ENCODE data around the gene ZNF783.
"Not testable (repeated sequence)": the region's sequence is repeated elsewhere in the genome, so short reads cannot be mapped to it uniquely, and the experiment has no call there.

ZNF783 gene

DNA sequence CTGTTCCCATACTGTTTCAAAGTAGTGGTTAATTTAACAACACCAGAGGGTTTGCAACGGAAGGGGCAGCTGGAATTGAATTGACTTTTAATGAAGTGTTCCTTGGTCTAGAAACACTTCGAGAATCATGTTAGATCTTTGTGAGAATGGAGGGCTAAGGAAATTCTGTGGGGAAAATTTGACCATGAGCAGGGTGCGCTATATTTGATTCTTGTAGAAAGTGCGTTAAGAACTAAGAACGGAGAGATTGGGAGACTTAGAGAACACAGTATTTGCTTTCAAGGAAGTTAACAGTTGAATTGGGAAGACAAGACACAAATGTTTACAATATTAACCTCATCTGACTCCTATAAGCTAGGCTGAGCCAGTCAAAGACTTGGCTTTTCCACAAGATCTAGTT is 21.4 kb upstream of the ZNF783 start:
- no peak for DNase-seq (ENCODE audit: low spot score)

DNA sequence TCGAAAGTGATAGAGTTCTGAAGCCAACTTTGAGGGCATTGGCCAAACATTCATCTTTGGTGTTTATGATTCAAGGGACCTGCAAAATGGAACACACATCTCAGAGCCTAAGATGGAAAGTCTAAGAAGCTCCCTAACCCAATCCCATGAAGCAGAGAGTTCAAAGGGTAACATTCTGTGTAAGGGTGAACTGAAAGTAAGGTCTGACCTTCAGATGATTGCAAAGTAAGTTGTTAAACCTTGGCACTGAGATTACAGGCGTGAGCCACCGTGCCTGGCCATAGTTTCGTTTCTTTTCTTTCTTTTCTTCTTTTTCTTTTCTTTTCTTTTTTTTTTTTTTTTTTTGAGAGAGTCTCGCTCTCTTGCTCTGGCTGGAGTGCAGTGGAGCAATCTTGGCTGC is 20.3 kb upstream of the ZNF783 start:
- no peak for DNase-seq (ENCODE audit: low spot score)

GRCh38 chr7:149245244-149245643 is 16.8 kb upstream of the ZNF783 start:
- DNase-seq (ENCODE audit: low spot score) = no peak

GRCh38 chr7:149245744-149246143 is 16.3 kb upstream of the ZNF783 start:
- DNase-seq (ENCODE audit: low spot score) = no peak

DNA sequence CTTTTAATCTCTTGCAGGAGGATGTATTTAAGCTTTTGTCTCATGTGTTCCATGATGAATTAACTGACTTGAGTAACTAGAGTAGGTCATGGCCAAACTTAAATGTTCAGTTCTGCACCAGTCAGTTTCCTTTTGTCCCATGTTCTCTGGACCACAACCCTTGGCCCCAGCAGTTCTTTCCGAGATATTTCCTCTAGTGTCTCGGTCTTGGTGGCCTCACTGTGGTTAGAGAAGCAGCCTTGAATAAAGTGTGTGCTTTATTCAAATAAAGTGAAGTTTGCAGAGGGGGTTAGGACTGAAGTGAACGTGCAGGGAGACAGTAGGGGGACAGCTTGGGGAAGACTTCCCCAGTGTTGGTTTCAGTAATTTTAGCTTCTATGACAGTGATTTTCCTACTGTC is 13.2 kb upstream of the ZNF783 start:
- no peak for DNase-seq (ENCODE audit: low spot score)

DNA sequence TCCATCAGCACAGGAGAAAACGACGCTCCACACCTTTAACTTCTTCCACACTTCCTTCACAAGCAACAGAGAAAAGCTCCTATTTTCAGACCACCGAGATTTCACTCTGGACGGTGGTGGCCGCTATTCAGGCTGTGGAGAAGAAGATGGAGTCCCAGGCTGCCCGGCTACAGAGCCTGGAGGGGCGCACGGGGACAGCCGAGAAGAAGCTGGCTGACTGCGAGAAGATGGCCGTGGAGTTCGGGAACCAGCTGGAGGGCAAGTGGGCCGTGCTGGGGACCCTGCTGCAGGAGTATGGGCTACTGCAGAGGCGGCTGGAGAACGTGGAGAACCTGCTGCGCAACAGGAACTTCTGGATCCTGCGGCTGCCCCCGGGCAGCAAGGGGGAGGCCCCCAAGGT is 11.8 kb upstream of the ZNF783 start:
- DNase-seq (ENCODE audit: low spot score) = not testable (repeated sequence)

GRCh38 chr7:149251518-149251917 is 10.5 kb upstream of the ZNF783 start:
- DNase-seq (ENCODE audit: low spot score) = not testable (repeated sequence)

DNA sequence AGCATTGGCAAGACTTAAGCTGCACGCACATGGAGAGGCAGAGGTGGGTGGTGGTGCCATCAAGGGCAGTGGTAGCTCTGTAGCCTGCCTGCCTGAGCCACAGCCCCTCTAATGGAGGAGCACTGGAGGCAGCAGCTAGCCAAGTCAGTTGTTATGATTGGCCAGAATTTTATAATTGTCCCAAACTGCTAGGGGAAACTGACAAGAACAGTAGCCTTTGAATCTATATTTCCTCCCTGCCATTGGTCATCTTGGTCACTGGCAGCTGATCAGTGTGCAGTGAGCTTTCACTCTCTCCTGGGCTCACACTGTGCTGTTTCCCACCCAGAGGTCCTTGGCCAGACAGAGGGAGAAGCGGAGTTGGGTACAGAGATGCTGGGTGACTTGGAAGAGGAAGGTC is 9.6 kb upstream of the ZNF783 start:
- DNase-seq (ENCODE audit: low spot score) = no peak

DNA sequence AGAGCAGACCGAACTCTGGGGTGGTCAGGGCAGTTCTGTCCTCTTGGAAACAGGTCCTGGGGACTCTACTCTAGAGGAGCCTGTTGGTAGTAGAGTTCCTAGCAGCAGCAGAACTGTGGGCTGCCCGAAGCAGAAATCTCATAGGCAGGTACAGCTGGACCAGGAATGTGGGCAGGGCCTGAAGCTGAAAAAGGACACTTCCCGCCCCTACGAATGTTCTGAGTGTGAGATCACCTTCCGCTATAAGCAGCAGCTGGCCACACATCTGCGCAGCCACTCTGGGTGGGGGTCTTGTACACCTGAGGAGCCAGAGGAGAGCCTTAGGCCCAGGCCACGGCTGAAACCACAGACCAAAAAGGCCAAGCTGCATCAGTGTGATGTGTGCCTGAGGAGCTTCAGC is 8.3 kb upstream of the ZNF783 start:
- no peak for DNase-seq (ENCODE audit: low spot score)

GRCh38 chr7:149254181-149254858 is 7.7 kb upstream of the ZNF783 start:
- DNase-seq (ENCODE audit: low spot score) = no peak

GRCh38 chr7:149255174-149255573 is 6.8 kb upstream of the ZNF783 start:
- no peak for DNase-seq (ENCODE audit: low spot score)

- no peak for DNase-seq (ENCODE audit: low spot score)
These were observed 5.4 kb upstream of the ZNF783 start for GRCh38 chr7:149256568-149256967.

DNA sequence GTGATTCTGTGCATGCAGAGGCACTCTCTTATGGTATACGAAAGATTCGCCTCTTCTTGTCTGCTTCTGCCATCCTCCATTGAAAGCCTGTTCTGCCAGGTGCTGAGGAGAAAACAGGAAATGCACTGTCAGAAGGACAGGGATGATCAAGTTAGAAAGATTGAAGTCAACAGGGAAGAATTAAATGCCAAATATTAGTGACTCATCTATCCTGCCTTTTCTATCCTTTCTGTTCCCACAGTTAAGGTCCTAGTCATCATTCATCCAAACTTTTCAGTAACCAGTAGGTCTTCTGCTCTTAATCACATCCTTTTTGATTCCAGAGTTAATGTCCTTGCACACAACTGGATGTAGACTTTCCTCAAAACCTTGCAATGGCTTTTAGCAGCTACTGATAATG is 4.8 kb upstream of the ZNF783 start:
- DNase-seq (ENCODE audit: low spot score) = no peak

- no peak for DNase-seq (ENCODE audit: low spot score)
These were observed 624 bp upstream of the ZNF783 start for GRCh38 chr7:149261316-149261828.

- DNase-seq (ENCODE audit: low spot score) = no peak
These were observed 4.5 kb downstream of the ZNF783 start for GRCh38 chr7:149266451-149266850.

DNA sequence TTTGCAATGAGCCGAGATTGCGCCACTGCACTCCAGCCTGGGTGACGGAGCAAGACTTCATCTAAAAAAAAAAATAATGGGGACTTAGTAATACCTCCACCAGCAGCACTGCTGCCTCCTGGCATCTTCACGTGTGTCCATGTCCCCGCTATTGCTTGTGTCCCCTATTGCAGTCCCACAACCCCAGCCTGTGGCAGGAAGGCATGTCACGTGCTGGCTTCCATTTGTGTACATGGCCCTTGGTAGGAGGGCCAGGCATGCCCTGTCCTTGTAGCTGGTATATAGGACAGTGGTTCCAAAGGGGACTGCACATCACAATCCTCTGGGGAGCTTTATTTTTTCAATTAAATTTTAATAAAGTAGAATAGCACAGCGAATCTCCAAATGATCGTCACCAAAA is 5.7 kb downstream of the ZNF783 start:
- DNase-seq (ENCODE audit: low spot score) = no peak

DNA sequence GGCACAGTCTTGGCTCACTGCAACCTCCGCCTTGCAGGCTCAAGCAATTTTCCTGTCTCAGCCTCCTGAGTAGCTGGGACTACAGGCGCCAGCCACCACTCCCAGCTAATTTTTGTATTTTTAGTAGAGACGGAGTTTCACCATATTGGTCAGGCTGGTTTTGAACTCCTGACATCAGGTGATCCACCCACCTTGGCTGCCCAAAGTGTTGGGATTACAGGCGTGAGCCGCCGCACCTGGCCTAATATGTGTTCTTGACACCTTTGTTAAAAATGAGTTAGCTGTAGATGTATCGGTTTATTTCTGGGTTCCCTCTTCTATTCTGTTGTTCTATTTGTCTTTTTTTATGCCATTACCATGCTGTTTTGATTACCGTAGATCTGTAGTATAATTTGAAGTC is 12.4 kb downstream of the ZNF783 start:
- not testable (repeated sequence) for DNase-seq (ENCODE audit: low spot score)

DNA sequence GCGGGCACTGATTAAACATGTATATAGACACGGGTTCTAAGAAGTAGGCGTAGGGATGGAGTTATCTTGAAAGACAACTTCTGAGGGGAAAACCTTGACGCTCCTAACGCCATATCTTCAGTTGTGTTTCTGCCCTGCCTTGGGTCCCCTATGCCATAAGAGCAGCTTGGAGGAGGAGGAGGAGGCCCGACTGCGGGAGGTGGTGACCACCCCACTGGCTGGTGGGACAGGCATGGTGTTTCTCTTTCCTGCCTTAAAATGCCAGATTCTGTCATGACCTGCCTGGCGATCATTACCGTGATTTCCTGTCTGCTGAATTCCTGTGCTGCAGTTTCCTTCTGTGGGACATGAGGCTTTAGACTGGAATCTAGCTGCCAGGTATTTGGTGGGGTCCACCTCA is 15.9 kb downstream of the ZNF783 start:
- no peak for DNase-seq (ENCODE audit: low spot score)

DNA sequence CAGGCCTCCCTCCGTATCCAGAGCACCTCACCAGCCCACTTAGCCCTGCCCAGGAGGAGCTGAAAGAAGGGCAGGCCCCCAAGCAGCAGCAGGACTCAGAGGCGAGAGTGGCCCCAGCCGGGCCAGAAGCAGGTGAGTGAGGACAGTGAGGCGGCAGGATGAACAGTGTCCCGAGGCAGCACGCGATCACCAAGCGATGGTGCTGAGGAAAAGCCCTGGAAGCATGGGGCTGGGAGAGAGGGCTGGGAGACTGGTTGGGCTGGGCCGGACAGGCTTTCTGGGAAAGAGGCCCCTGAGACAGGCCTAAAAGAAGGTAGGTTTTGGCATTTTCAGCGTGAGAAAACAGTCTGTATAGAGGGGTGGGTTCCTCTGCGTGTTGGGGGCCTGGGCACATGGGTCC is 16.4 kb downstream of the ZNF783 start:
- DNase-seq (ENCODE audit: low spot score) = no peak

DNA sequence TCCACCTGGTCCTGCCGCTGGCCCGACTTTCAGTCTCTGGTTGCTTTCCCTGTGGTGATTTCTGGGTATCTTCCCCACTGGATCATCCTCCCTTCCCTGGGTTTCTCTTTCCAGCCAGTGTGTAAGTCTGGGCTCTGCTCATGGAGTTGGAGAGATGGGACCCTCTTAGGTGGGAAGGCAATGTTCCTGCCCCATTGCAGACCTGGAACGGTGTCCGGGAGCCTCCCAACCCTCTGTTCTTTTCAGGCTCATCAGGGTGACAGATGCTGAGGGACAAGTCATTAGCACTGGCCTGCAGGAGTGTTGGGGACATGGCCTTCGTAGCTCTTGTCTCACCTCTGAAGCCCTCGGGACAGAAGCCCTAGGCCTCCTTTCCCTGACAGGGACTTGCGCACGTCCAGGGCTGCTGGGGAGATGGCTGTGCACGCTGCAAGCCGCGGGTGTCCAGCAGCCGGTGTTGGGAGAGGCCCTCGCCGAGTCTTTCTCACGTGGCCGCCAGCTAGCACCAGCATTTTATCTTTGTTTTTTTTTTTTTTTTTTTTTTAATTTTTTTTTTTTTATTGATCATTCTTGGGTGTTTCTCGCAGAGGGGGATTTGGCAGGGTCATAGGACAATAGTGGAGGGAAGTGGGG is 17.2 kb downstream of the ZNF783 start:
- no peak for DNase-seq (ENCODE audit: low spot score)

GRCh38 chr7:149280151-149280550 is 18.2 kb downstream of the ZNF783 start:
- DNase-seq (ENCODE audit: low spot score) = no peak

DNA sequence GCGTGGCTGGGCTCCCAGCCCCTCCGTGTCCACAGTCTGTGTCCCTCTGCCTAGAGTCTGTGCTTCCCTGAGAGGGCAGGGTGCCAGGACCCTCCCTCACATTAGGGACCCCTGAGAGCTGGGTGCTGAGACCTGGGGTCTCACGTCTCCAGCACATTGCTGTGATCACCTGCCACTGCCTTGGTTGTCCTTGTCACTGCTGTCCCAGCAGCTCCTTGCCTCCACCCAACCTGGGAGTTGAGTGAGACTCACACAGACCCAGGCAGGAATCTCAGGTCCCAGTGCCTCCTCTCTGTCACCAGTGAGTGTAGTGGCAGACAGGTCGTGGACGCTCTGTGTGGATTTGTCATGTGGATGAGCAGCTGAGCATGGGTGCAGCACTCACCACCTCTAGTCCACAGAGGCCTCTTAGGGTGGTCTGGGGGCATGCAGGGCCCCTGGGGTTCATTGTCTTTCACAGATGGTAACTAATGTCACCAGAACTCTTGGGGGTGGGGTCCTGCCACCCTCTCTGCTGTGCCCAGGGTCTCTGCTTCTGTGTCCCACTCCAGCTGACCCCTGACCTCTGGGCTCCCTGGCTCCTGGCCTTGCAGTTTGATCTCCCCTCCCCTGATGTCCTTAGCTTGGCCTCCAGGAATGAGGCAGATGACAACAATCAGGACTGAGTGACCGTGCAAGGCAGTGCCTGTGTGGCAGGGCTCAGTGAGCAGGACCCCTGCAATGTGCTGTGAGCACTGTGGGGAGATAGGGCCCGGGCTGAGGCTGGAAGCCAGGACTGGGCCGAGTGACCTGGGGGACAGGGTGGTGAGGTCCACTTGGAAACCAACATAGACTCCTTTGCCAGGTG is 18.9 kb downstream of the ZNF783 start:
- no peak for DNase-seq (ENCODE audit: low spot score)

All from AG08396 (cell line).